ENCODE measurements around the gene NUCB2.
"Not testable (repeated sequence)": the region's sequence is repeated elsewhere in the genome, so short reads cannot be mapped to it uniquely, and the experiment has no call there.

Gene NUCB2

GRCh38 chr11:17276236-17277023 lies at the start of gene NUCB2:
Gene NUCB2 (plus strand): TSS chr11:17276739. CDS start chr11:17295324, 18,585 bp downstream.
- peak; percentile 95 for DNase-seq (ENCODE audit: extremely low spot score, insufficient read length, low read depth)
- FAIRE-seq: peak; percentile 88

GRCh38 chr11:17228186-17228925 lies 48.2 kb upstream of the NUCB2 start:
- DNase-seq (ENCODE audit: extremely low spot score, insufficient read length, low read depth); FAIRE-seq: not testable (repeated sequence)

GRCh38 chr11:17229481-17230152 lies 46.9 kb upstream of the NUCB2 start:
- DNase-seq (ENCODE audit: extremely low spot score, insufficient read length, low read depth) (no peak), FAIRE-seq (no peak)

GRCh38 chr11:17230867-17231851 lies 45.4 kb upstream of the NUCB2 start:
- DNase-seq (ENCODE audit: extremely low spot score, insufficient read length, low read depth) (no peak), FAIRE-seq (peak; percentile 89)

- no peak for DNase-seq (ENCODE audit: extremely low spot score, insufficient read length, low read depth)
- FAIRE-seq: no peak
Measured at GRCh38 chr11:17233101-17233500, 43.4 kb upstream of the NUCB2 start.

- FAIRE-seq (no peak), DNase-seq (ENCODE audit: extremely low spot score, insufficient read length, low read depth) (no peak)
Measured at GRCh38 chr11:17238377-17238776, 38.2 kb upstream of the NUCB2 start.

- not testable (repeated sequence) for DNase-seq (ENCODE audit: extremely low spot score, insufficient read length, low read depth); FAIRE-seq
Measured at GRCh38 chr11:17239927-17240326, 36.6 kb upstream of the NUCB2 start.

- FAIRE-seq (no peak), DNase-seq (ENCODE audit: extremely low spot score, insufficient read length, low read depth) (no peak)
Measured at GRCh38 chr11:17240780-17241179, 35.8 kb upstream of the NUCB2 start.

GRCh38 chr11:17242954-17243353 lies 33.6 kb upstream of the NUCB2 start:
- DNase-seq (ENCODE audit: extremely low spot score, insufficient read length, low read depth); FAIRE-seq: not testable (repeated sequence)

GRCh38 chr11:17244046-17244445 lies 32.5 kb upstream of the NUCB2 start:
- no peak for FAIRE-seq

GRCh38 chr11:17250561-17251350 lies 25.8 kb upstream of the NUCB2 start:
- FAIRE-seq: no peak

More at GRCh38 chr11:17244046-17244445, 32.5 kb upstream of the NUCB2 start:
- no peak for DNase-seq (ENCODE audit: extremely low spot score, insufficient read length, low read depth)

GRCh38 chr11:17252704-17253103 lies 23.8 kb upstream of the NUCB2 start:
- no peak for FAIRE-seq

More at GRCh38 chr11:17250561-17251350, 25.8 kb upstream of the NUCB2 start:
- no peak for DNase-seq (ENCODE audit: extremely low spot score, insufficient read length, low read depth)

GRCh38 chr11:17256512-17256911 lies 20.0 kb upstream of the NUCB2 start:
- no peak for DNase-seq (ENCODE audit: extremely low spot score, insufficient read length, low read depth)
- no peak for FAIRE-seq

More at GRCh38 chr11:17252704-17253103, 23.8 kb upstream of the NUCB2 start:
- DNase-seq (ENCODE audit: extremely low spot score, insufficient read length, low read depth): no peak

- DNase-seq (ENCODE audit: extremely low spot score, insufficient read length, low read depth) (no peak), FAIRE-seq (no peak)
Measured at GRCh38 chr11:17257196-17257595, 19.3 kb upstream of the NUCB2 start.

- FAIRE-seq: no peak
Measured at GRCh38 chr11:17258670-17259069, 17.9 kb upstream of the NUCB2 start.

GRCh38 chr11:17259519-17259918 lies 17.0 kb upstream of the NUCB2 start:
- no peak for DNase-seq (ENCODE audit: extremely low spot score, insufficient read length, low read depth)
- FAIRE-seq: no peak

More at GRCh38 chr11:17258670-17259069, 17.9 kb upstream of the NUCB2 start:
- DNase-seq (ENCODE audit: extremely low spot score, insufficient read length, low read depth): no peak

GRCh38 chr11:17260020-17260419 lies 16.5 kb upstream of the NUCB2 start:
- DNase-seq (ENCODE audit: extremely low spot score, insufficient read length, low read depth) (no peak), FAIRE-seq (no peak)

- DNase-seq (ENCODE audit: extremely low spot score, insufficient read length, low read depth) (no peak), FAIRE-seq (no peak)
Measured at GRCh38 chr11:17263769-17264168, 12.8 kb upstream of the NUCB2 start.

- FAIRE-seq (no peak), DNase-seq (ENCODE audit: extremely low spot score, insufficient read length, low read depth) (no peak)
Measured at GRCh38 chr11:17266781-17267180, 9.8 kb upstream of the NUCB2 start.
